ENCODE data around the gene ZCCHC17. TPM values are rescaled to one million over a fixed set of nuclear protein-coding genes. Genes with fewer than 3 reads are reported as not detected.

Gene ZCCHC17
- total and polyA plus RNA-seq, 2 donors (not counting 3 experiments of a cell fraction or from before 2014, with no cell fraction given): 32.0 to 41.4 TPM

DNA sequence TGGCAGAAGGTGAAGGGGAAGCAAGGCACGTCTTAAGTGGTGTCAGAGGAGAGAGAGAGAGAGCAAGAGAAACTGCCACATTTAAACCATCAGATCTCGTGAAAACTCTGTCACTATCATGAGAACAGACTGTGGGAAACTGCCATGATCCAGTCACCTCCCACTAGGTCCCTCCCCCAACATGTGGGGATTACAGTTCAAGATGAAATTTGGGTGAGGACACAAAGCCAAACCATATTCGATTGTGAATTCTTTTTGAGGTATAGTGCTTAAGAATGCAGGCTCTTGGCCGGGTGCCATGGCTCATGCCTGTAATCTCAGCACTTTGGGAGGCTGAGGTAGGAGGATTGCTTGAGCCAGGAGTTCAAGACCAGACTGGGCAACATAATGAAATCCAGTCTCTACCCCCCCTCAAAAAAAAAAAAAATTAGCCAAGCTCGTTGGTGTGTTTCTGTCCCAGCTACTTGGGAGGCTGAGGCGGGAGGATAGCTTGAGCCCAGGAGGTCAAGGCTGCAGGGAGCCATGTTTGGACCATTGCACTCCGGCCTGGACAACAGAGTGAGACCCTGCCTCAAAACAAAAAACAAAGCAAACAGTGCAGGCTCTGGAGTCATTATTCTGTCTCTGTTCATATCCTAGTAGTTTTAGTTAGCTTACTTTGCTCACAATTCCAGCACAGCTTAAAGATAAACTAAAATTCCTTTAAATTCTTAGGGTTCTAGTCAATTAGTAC is 6.0 kb downstream of the ZCCHC17 start:
- DNase-seq (ENCODE audit: low read depth, low spot score) (no peak), FAIRE-seq (no peak)
- Histone ChIP-seq H3K27ac (ENCODE audit: insufficient read depth, low read depth, low read length) (no peak overlapping the region), H3K36me3 (ENCODE audit: control insufficient read depth in 2 of 2, extremely low read depth in 1 of 2, insufficient read depth in 2 of 2, low read length in 2 of 2) (no peaks in the 10 kb centered on the region), H3K9me3 (replicated peaks; ENCODE audit: control insufficient read depth, insufficient read depth, low read length) (no peaks in the 10 kb centered on the region), H3K4me1 (ENCODE audit: control insufficient read depth, extremely low read depth, insufficient read depth, low read length) (peaks cover 13% of the 10 kb centered on the region), H3K27me3 (ENCODE audit: control insufficient read depth in 2 of 2, insufficient read depth in 2 of 2, low read length in 2 of 2) (no peaks in the 10 kb centered on the region), H3K79me2 (ENCODE audit: control insufficient read depth, insufficient read depth, low read length) (peaks cover 46% of the 10 kb centered on the region), H3K4me3 (replicated peaks in 1 of 3; ENCODE audit: insufficient read depth in 1 of 3, low read depth in 1 of 3, low read length in 3 of 3) (no peak overlapping the region), H3K9ac (replicated peaks; ENCODE audit: extremely low read depth, insufficient read depth, low read length) (no peak overlapping the region), H2AFZ (ENCODE audit: low read depth, low read length) (no peak overlapping the region), H4K20me1 (replicated peaks; ENCODE audit: control insufficient read depth, extremely low read depth, insufficient read depth, low read length) (no peaks in the 10 kb centered on the region), H3K9me1 (replicated peaks; ENCODE audit: control insufficient read depth, extremely low read depth, insufficient read depth, low read length) (no peaks in the 10 kb centered on the region), H3K4me2 (ENCODE audit: insufficient read depth, low read length) (no peak overlapping the region)
- CTCF ChIA-PET: interaction anchor here (1.1 kb wide), 1 partner anchor 13 kb away, joined by 3 read pairs; no protein-coding TSS in a partner anchor
- dilution Hi-C loops (cut with MboI; ENCODE audit: extremely low pct_ligation_motif_present, low sequenced_read_pairs) (no loop called here), intact Hi-C loops (cut with micrococcal nuclease) (no loop called here)
- BruUV-seq (replicated peaks): no TSS peak
- TF ChIP-seq FOS (IDR thresholded peaks at IDR 0.05; ENCODE audit: borderline replicate concordance, insufficient read depth, low read length): no peak
- no peak for TF ChIP-seq EZH2 (IDR thresholded peaks at IDR 0.05; ENCODE audit: borderline replicate concordance, low read depth, low read length, severe bottlenecking)
- no peak for TF ChIP-seq MYC (IDR thresholded peaks at IDR 0.05; ENCODE audit: low read depth, low read length)
- TF ChIP-seq, protein P1, sequence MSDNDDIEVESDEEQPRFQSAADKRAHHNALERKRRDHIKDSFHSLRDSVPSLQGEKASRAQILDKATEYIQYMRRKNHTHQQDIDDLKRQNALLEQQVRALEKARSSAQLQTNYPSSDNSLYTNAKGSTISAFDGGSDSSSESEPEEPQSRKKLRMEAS (IDR thresholded peaks at IDR 0.05; ENCODE audit: insufficient read depth, insufficient read length): no peak
- TF ChIP-seq, protein P2, sequence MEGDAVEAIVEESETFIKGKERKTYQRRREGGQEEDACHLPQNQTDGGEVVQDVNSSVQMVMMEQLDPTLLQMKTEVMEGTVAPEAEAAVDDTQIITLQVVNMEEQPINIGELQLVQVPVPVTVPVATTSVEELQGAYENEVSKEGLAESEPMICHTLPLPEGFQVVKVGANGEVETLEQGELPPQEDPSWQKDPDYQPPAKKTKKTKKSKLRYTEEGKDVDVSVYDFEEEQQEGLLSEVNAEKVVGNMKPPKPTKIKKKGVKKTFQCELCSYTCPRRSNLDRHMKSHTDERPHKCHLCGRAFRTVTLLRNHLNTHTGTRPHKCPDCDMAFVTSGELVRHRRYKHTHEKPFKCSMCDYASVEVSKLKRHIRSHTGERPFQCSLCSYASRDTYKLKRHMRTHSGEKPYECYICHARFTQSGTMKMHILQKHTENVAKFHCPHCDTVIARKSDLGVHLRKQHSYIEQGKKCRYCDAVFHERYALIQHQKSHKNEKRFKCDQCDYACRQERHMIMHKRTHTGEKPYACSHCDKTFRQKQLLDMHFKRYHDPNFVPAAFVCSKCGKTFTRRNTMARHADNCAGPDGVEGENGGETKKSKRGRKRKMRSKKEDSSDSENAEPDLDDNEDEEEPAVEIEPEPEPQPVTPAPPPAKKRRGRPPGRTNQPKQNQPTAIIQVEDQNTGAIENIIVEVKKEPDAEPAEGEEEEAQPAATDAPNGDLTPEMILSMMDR (IDR thresholded peaks at IDR 0.05; ENCODE audit: extremely low read depth in 1 of 2, insufficient read depth in 1 of 2, low read depth in 1 of 2, low read length in 2 of 2): no peak
- no peak for TF ChIP-seq POLR2AphosphoS5 (IDR thresholded peaks at IDR 0.05; ENCODE audit: insufficient read depth, low read depth, low read length)
- no peak for TF ChIP-seq GATA2 (IDR thresholded peaks at IDR 0.05; ENCODE audit: insufficient read depth, insufficient read length, low read depth, low read length)
- TF ChIP-seq JUN (IDR thresholded peaks at IDR 0.05; ENCODE audit: borderline replicate concordance, insufficient read depth, insufficient read length, low read depth): no peak
- TF ChIP-seq POLR2A (IDR thresholded peaks at IDR 0.05; ENCODE audit: low read depth, low read length): no peak
- POLR2A ChIA-PET: no interaction called here

Measured in endothelial cell of umbilical vein (primary cell).